CD4-positive, alpha-beta T cell treated with Interleukin-4 for 1 hour (primary cell): ENCODE measurements around the gene HIVEP3.

ENCODE experiments used
- DNase-seq, 2 donors: peaks; one replicate each; pipeline ENCODE4 v3.0.0-alpha.2; 2020 to 2022

HIVEP3 gene

DNA sequence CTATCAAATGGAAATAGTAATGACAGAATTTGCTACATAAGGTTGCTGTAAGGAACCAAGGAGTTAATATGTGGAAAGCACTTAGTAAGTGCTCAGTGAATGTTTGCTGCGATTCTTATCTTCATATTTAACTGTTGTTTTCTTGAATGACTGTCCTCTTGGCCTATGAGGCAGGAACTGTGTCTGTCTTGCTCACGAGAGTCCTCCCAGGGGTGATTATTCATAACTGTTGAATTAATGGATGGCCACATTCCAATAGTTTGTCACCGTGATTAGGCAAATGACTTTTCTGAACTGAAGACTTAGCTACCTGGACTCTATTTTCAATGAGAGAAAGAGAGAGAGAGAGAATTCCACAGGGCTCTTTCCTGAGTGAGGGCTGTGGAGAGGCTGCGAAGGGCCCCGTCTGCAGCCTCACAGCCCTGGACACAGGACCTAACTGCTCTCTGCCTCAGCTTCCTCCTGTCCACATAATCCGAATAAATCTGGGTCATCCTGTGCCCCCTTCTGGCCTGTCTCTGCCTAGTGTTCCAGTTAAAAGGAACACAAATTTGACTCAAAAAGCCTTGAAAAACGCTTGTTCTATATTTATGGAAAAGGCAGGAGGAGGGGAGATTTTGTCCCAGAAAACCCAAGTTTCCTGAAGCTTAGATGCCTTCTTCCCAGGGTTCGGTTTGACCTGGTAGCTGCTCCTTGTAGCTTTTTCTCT is 442.7 kb downstream of the HIVEP3 start:
- DNase-seq, result no peak

DNA sequence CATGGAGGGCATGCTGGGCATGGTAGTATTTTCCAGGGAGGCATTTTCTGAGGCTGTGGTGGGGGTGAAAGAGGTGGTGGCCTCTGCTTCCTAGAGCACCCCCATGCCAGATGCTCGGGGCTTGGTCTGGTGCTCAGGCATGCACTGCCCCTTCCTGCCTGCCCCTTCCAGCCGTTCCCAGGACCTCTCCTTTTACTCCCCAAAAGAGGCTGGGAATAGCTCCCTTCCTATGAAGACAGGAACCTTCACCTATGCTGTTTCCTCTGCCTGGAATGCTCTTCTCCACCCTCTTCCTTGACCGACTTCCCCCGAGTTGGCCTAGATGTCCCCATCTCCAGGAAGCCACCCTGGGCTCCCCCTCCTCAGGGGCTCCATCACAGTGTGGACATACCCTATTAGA is 443.4 kb downstream of the HIVEP3 start:
- DNase-seq, result no peak

DNA sequence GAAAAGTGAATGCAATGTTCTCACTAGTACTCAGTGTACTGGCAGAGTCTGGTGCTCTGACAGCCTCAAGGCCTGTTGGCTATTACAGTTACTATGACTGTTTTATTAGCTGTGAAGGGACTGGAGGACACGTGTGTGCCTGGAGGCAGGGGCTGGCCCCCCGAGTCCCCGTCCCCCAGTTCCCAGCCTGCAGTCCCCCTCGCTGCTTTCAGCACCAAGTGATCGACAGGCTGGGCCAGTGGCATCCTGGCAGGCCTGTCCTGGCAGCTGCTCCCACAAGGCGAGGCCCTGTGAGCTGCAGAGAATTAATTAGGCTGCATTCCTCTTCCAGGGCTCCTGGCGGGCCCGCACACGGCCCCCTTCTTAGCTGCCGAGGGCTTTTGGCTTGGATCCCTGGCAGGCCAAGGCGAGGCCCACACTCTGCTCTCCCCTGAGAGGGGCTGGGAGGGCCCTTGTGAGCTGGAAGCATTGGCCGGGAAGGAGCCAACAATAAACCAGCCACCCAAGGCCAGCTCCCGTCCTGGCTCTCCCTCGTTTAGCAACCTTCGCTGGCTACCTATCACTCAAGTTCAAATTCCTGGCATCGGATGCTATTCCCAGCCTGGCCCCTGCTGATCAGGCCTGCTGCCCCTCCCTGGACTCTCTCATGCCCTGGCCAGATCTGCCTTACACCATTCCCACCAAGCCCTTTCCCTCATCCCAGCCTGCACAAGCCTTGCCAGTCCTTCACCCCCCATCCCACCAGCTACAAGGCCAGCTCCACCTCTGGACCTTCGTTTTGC is 444.0 kb downstream of the HIVEP3 start:
- no peak for DNase-seq

DNA sequence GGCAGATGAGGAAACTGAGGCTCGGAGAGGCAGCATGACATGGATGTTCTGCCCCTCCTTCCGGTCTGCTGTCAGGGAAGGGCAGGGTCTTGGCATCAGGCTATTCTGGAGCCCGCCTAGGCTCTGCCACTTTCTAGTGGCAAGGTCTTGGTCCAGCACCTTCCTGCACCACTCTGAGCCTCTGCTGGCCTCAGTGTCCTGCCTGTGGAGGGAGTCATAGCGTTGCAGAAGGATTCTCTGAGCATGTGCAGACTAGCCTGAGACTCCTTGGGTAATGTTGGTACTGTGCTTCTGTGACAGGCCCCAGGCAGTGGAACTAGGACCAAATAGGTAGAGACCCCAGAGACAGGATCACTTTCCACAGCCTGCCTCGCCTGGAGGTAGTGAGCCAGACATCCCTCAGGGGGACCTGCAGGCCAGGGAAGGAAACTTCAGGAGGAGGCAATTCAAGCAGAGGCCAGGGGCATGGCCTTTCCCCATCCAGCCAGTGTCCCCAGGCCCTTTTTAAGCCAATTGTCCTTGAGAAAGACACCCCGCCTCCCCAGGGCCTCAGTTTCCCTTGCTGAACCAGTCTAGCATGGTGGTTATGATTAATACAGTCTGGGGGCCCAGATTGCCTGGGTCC is 444.9 kb downstream of the HIVEP3 start:
- DNase-seq, result no peak

DNA sequence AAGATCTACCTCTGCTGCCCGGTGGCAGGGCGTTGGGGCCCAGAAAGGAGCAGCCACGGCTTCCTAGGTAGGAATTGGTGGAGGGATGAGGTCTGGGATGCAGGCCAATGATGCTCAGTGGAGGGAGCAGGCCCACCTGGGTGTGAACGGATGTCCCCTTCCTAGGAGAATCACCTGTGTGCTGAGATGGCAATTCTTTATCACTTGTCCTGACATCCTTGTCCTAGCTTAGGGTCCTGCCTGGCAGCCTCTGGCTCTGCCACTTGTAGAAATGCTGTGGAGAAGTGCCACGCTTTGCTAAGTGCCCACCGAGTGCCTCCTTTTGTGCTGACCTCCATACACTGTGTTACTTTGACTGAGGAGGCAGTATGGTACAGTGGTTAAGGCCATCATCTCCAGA is 447.1 kb downstream of the HIVEP3 start:
- DNase-seq, result no peak

DNA sequence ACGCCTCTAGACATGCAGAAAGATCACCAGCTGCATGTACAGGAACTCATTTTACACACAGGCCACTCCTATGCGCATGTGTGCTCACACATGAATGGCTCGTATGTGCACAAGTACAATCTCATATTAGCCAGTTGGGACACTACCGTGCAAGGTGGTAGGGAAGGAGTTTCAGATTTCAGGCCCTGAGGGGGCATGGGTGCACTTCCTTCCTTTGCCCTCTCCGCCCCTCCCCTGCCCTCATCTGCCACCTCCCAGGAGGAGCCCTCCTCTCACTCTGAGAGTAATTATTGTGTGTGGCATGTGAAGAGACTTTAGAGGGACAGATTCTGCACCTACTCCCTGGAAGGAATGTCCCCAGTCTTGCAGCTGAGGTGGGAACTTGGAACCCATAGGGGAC is 449.0 kb downstream of the HIVEP3 start:
- no peak for DNase-seq

DNA sequence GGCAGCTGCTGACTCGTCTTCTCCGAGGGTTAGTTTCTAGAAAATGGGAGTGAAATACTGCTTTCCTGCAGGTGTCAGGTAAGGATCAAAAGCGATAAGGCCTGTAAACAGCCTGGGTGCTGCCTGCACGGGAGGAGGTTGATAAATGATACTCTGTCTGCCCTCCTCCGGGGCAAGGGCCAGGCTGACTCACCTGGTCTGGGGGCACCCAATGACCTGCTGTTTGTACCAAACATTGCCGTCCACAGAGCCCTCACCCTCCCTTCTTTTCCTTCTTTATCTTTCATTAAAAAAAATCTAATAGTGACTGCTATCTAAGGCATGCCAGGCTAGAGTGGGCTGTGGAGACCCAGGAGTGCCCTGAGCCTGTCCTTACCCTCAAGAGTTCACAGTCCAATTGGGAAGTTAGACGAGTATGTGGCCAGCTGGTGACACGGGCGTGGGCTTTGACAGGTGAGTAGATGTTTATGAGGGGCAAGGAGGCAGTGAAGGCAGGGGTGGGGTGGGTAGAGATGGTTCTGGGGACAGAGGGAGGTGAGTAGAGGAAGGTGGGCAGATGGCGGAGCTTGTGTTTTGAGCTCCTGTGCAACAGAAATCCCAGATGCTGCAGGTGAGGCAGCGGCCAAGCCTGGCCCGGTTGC is 450.5 kb downstream of the HIVEP3 start:
- DNase-seq, result no peak

DNA sequence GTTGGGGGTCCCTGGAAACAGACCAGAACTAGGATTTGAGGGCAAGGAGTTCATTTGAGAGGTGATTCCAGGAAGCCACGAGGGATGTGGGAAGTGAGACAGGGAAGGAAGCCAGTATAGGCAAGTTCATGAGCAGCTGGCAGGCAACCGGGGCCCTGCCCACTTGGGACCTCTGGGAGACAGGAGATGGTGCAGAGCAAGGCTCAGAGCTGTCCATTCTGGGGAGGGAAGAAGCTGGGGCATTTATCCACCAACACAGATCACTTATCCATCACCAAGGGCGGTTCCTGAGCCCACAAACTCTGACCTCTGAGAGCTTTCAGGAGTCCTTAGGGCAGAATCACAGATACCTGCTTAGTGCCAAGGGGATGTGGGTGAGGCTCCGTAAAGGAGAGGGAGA is 451.0 kb downstream of the HIVEP3 start:
- DNase-seq, result no peak

DNA sequence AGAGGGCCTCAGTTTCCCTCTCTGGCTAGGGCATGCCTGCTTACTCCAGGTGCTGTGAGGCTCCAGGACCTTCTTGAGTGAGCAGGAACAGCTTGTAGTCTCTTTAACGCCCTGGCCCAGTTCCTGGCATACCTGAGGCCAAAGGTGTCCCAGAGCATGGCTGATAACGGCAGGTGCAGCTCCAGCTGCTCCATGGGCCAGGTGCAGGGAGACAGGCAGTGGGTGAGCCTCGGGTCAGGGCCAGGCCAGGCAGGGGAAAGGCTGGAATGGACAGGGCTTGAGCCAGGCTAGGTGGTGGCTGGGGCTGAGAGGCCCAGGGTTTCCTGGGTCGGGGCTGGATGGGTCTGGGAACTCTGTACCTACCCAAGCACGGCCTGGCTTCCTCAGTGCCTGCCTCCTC is 452.6 kb downstream of the HIVEP3 start:
- no peak for DNase-seq

DNA sequence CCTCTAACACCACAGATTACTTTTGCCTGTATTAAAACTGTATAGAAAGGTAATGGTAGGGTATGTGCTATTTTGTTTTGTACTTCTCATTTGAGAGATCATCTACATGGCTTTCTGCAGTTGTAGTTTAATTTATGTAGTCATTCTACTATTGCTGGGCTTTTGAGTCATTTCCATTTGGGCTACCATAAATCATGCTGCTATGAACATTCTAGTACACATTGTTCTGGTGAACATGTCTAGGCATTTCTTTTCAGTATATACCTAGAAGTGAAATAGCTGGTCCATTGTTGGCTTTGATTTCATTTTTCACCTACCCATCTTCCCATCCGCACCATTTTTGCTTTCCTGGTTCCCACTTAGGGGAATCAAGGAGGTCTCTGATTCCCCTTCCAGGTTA is 453.0 kb downstream of the HIVEP3 start:
- DNase-seq, result no peak

DNA sequence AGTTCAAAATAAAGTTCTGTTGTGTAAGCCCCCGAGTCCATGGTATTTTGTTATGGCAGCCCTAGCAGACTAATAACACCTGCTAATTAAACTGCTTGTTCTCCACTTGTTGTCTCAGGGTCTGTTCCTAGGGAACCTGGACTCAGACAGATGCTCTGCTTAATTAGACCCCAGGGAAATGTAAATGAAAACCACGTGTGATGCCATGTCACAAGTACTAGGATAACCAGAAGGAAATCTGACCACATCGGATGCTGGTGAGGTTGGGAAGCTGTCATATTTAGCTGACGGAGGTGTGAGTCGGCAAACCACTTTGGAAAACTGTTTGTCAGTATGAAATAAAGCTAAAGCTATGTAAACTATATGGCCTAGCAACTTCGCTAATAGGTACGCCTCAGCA is 453.8 kb downstream of the HIVEP3 start:
- no peak for DNase-seq

DNA sequence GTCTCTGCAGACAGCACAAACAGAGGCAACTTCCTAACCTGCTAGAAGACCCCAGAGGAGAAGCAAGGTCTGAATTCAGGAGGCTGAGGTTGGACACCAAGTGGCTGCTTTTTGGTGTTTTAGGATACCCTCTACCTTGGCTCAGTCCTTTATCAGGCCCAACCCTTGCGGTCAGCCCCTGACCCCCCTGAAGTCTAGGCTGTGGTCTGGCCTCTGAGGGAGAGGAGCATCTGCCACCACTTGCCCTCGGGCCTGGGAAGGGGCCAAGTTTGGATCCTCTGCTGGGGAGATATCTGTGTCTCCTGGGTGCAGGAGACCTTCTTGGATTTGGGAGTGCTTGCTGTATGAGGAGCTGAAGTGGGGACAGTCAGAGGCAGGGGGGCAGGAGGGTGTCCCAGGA is 455.2 kb downstream of the HIVEP3 start:
- no peak for DNase-seq

DNA sequence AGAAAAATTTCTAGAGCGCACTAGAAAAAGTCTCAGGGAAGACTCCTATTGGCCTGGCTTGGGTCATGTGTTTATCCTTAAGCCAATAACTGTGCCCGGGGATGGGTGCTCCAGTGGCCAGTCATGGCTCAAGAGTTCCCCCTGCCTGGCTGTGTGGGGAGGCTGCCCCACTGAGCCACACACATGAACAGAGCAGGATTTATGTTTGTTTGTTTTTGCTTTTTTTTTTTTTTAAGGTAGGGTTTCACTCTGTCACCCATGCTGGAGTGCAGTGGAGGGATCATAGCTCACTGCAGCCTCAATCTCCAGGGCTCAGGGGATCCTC is 456.1 kb downstream of the HIVEP3 start:
- no peak for DNase-seq

DNA sequence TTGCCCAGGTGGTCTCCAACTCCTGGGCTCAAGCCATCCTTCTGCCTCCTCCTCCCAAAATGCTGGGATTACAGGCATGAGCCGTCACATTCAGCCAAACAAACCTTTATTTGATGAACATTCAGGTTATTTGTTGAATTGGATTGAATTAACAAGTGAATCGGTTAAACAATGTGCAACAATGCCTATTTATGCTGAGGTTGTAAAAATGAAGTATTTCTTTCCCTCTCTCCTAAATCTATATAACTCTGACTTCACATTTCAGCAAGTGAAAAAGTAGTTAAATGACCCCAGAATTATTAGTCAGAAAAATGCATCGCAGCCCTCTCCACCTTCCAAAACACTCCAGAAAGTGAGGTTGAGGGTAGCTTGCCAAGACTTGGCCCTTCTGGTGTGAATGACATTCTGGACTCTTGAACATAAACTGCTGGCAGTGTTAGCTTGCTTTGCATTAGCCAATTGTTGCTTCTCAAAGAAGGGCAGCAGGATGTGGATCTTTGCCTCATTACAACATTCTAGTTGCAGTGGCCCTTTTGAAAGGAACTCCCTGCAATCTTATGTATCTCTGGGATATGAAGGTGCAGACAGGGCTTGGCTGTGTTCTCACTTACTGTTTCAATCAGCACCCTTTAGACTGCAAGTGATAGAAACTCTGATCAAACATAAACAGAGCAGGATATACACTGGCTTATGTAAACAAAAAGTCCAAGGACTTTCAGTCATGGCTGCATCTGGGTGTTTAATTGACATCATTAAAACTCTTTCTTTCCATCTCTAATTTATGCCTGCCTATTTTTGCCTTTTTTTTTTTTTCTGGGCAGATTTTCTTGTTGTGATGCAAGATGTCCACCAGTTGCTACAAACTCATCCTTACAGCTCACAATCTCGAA is 456.7 kb downstream of the HIVEP3 start:
- DNase-seq, result no peak

DNA sequence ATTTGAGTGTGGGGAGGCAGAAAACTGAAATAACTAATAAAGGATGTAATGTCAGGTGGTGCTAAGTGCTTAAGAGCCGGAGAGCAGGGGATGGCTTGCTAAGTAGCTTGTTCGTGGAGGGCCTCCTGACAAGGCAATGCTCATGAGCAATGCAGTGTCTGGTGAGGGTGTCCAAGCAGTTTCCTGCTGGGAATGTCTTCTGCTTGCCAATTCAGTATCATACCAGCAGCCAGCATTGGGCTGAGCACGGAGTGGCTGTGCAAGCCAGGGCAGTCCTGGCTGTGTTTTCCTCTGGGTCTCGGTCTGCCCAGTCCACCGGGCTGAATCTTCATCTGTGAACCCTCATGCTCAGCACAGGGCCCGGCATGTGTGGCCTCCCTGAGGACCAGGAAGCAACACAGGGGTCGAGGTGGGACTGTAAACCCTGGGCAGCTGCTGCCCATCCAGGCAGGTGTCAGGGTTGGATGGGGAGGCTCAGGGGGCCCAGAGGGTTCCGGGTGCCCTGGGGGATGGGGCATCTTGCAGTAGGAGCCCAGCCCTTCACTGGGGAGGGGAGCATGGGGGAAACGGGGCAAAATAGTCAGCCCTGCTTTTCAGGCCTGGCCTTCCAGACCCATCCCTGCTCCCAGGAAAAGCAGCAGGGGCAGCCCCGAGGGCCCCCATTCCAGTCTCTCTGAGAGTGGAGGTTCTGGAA is 461.7 kb downstream of the HIVEP3 start:
- no peak for DNase-seq
